ENCODE results near the gene GALNT14. TPM values are rescaled to one million over a fixed set of nuclear protein-coding genes. Genes with fewer than 3 reads are reported as not detected.

The GALNT14 gene
- total RNA-seq, 1 donor from 2014 or later, result 54.6 TPM

DNA sequence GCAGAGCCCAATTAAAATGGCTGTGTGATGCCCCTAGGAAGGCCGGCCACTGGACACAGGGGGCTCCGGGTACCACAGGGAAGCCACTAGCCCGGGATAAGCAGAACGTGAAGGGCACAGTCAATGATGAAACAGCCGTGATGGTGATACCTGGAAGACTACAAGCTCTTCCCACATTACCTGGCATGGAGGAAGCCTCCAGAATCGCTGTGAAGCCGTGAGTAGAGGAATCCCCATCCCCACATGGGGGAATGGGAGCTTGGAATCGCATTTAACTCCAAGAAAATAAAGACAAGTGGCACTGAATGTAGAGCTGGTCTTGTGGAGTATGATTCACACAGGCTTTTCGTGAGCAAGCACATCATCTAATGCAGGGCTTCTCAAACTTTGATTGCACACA is 16.1 kb downstream of the GALNT14 start:
- Histone ChIP-seq H3K36me3 (ENCODE audit: control insufficient read depth, insufficient read depth, low read length) (no peaks in the 10 kb centered on the region), H3K27me3 (ENCODE audit: control insufficient read depth, insufficient read depth, low read length) (no peaks in the 10 kb centered on the region), H3K4me3 (ENCODE audit: low read depth, low read length) (no peak overlapping the region)
- TF ChIP-seq, protein P1, sequence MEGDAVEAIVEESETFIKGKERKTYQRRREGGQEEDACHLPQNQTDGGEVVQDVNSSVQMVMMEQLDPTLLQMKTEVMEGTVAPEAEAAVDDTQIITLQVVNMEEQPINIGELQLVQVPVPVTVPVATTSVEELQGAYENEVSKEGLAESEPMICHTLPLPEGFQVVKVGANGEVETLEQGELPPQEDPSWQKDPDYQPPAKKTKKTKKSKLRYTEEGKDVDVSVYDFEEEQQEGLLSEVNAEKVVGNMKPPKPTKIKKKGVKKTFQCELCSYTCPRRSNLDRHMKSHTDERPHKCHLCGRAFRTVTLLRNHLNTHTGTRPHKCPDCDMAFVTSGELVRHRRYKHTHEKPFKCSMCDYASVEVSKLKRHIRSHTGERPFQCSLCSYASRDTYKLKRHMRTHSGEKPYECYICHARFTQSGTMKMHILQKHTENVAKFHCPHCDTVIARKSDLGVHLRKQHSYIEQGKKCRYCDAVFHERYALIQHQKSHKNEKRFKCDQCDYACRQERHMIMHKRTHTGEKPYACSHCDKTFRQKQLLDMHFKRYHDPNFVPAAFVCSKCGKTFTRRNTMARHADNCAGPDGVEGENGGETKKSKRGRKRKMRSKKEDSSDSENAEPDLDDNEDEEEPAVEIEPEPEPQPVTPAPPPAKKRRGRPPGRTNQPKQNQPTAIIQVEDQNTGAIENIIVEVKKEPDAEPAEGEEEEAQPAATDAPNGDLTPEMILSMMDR (IDR thresholded peaks at IDR 0.05; ENCODE audit: insufficient read depth, low read length, poor library complexity, severe bottlenecking), result no peak
- DNase-seq (ENCODE audit: low read depth), result no peak

DNA sequence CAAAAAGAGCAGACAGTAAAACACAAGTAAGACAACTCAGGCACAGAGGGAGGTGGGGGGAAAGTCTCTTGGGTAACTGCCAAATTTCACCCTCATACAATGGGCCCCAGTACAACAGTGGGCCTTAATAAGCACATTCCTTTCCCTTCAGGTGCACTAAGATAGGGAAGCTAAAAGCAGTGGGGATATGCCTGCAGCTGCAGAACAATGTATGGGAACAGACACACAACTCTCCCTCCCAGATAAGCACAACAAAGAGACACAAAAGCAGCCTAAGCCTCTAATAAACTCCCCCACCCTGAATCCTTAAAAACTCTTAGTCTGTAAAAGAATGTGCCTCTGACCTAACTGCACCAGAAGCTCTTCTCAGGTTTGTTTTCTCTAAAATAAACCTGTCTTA is 24.5 kb downstream of the GALNT14 start:
- H3K27me3 ChIP-seq (ENCODE audit: control insufficient read depth, insufficient read depth, low read length), result no peaks in the 10 kb centered on the region
- peaks cover 2% of the 10 kb centered on the region for H3K36me3 ChIP-seq (ENCODE audit: control insufficient read depth, insufficient read depth, low read length)
- H3K4me3 ChIP-seq (ENCODE audit: low read depth, low read length), result no peak overlapping the region
- DNase-seq (ENCODE audit: low read depth), result no peak
- TF ChIP-seq, protein P1 (IDR thresholded peaks at IDR 0.05; ENCODE audit: insufficient read depth, low read length, poor library complexity, severe bottlenecking), result no peak

DNA sequence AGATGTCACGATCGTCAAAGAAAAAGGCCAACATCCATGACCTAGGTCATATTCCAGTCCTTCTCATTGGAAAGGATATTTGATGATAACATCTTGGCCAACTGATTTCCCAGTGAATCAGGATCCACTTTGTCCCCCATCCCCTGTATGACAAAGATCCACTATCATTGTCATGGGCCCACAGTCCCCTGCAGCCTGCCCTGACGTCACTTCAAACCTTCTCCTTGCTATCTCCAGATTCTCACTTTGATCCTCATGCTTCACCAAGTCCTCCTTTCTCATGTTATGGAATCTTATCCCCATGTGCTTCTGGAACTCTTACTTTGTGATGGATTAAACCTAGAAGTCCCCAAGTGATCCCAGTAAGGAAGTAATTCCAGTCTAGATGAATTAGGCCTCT is 25.7 kb downstream of the GALNT14 start:
- TF ChIP-seq, protein P1 (IDR thresholded peaks at IDR 0.05; ENCODE audit: insufficient read depth, low read length, poor library complexity, severe bottlenecking), result no peak
- Histone ChIP-seq H3K27me3 (ENCODE audit: control insufficient read depth, insufficient read depth, low read length) (no peaks in the 10 kb centered on the region), H3K4me3 (ENCODE audit: low read depth, low read length) (no peak overlapping the region), H3K36me3 (ENCODE audit: control insufficient read depth, insufficient read depth, low read length) (peaks cover 2% of the 10 kb centered on the region)
- no peak for DNase-seq (ENCODE audit: low read depth)

DNA sequence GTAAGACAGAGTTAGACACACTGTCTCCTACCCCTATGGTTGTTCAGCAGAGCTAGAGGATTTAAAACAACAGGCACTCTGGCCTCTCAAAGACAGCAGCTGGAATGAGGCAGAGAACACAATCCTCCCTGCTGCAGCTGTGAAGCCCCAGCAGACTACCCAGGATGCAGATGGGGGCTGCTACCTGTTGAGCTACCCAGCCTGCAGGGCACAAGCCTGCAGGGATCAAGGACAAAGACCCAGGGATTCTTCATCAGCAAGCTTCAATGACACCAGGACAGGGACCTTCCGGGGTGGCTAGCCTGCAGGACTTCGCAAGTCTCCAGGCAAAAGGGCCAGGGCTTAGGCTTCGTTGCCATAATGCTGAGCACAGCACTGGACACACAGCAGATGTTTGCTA is 27.2 kb downstream of the GALNT14 start:
- Histone ChIP-seq H3K4me3 (ENCODE audit: low read depth, low read length) (no peak overlapping the region), H3K36me3 (ENCODE audit: control insufficient read depth, insufficient read depth, low read length) (peaks cover 2% of the 10 kb centered on the region), H3K27me3 (ENCODE audit: control insufficient read depth, insufficient read depth, low read length) (no peaks in the 10 kb centered on the region)
- TF ChIP-seq, protein P1 (IDR thresholded peaks at IDR 0.05; ENCODE audit: insufficient read depth, low read length, poor library complexity, severe bottlenecking), result no peak
- DNase-seq (ENCODE audit: low read depth), result no peak

DNA sequence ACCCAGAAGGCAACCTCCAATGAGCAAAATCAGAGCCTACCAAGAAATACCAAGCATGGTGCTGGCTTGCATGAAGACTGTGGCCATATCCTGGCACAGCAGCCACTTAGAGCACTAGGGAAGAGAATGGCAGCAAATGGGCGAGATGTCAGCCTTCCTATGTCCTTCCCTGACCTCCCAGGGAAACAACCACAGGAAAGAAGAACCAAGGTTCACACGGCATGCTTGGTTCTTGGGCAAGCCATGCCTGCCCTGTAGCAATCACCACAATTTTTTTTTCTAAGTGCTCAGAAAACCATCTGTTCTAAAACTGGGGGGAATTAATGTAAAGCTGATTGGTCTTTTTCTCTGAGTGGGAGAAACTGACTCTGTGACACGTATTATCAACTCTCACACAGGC is 27.8 kb downstream of the GALNT14 start:
- peaks cover 2% of the 10 kb centered on the region for H3K36me3 ChIP-seq (ENCODE audit: control insufficient read depth, insufficient read depth, low read length)
- DNase-seq (ENCODE audit: low read depth), result no peak
- no peaks in the 10 kb centered on the region for H3K27me3 ChIP-seq (ENCODE audit: control insufficient read depth, insufficient read depth, low read length)
- H3K4me3 ChIP-seq (ENCODE audit: low read depth, low read length), result no peak overlapping the region
- TF ChIP-seq, protein P1 (IDR thresholded peaks at IDR 0.05; ENCODE audit: insufficient read depth, low read length, poor library complexity, severe bottlenecking), result no peak

DNA sequence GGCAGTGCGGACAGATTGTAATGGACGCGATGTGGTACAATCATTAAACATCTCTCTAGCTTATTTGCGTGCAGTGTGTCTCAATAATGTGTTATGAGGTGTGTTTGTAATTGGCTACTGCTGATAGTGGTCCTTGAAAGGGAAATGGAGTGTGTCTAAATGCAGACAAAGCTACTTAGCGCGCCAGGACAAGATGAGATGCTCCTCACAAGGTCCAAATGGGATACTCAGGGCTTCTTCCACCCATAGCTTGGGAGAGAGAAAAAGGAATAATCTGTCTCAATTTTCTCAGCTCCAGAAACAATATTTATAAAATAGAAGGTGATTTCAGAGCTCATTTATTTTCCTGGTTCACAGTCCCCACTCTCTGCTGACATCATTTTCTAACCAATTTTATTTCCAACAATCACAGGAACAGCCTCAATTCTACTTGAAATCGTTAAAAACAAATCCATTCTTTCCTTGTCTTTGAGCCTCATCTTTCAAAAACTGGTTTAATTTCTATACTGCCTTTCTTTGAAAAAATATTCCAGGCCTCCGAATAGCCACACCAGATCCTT is 28.5 kb downstream of the GALNT14 start:
- TF ChIP-seq, protein P1 (IDR thresholded peaks at IDR 0.05; ENCODE audit: insufficient read depth, low read length, poor library complexity, severe bottlenecking), result no peak

More for the DNA sequence above, 28.5 kb downstream of the GALNT14 start:
- Histone ChIP-seq H3K36me3 (ENCODE audit: control insufficient read depth, insufficient read depth, low read length) (peaks cover 2% of the 10 kb centered on the region), H3K4me3 (ENCODE audit: low read depth, low read length) (no peak overlapping the region), H3K27me3 (ENCODE audit: control insufficient read depth, insufficient read depth, low read length) (no peaks in the 10 kb centered on the region)
- no peak for DNase-seq (ENCODE audit: low read depth)

Data from kidney epithelial cell (primary cell).